HepG2 (cell line): Measurements from ENCODE around the gene SIAH1. TPM values are rescaled to one million over a fixed set of nuclear protein-coding genes. Genes with fewer than 3 reads are reported as not detected.

ENCODE experiments used
- ATAC-seq: fragments of 200-7000 bp; cut with Tn5 transposase; 3 replicates; pipeline ENCODE4 v1.9.1; 2020; ENCODE audit warnings: mild to moderate bottlenecking, moderate library complexity
- BruUV-seq: library from RNA; stranded (reverse); fragments of 400-500 nt; replicated peaks from 2 replicates; lab custom pipeline; 2021; lab: Mats Ljungman, UMichigan
- CTCF ChIA-PET: fragments of 300-600 bp; formaldehyde crosslinking; extraction: SDS; loops from one replicate; lab custom pipeline; 2021; ENCODE audit warnings: low total read pairs, inconsistent platforms, low intra/inter-chr PET ratio; lab: Yijun Ruan, JAX
- POLR2A ChIA-PET: fragments of 350-600 bp; sonication (Branson Sonifier 250); formaldehyde crosslinking; loops from one replicate; lab custom pipeline; 2020; ENCODE audit warnings: antibody characterized with exemption, inconsistent platforms; lab: Yijun Ruan, JAX
- DNase-seq: peaks from one replicate; pipeline ENCODE4 v3.0.0-alpha.2; 2015; ENCODE audit warnings: low spot score
- FAIRE-seq: peaks from 3 replicates; lab custom pipeline; 2011; peaks lifted over from hg19 to GRCh38; lab: Jason Lieb, UNC
- H2AFZ ChIP-seq: one replicate; pipeline ENCODE4 v1.6.1; 2011; ENCODE audit warnings: low read length, inconsistent platforms
- H3K27ac ChIP-seq: fragments of 300-600 bp; 3 replicates; pipeline ENCODE4 v1.8.0; 2011; ENCODE audit warnings: mixed run types, mild to moderate bottlenecking, mixed read lengths, low read length, inconsistent platforms; ENCODE audit not compliant: insufficient read depth; ENCODE audit errors: extremely low read length
- H3K27me3 ChIP-seq, 2 experiments: fragments of 200-600 bp in 1 of 2; 2 replicates in 1 of 2; 3 replicates in 1 of 2; pipeline versions ENCODE4 v1.6.0 to v1.8.0; 2011; ENCODE audit warnings: low read length in 2 of 2, mild to moderate bottlenecking in 2 of 2, moderate library complexity in 2 of 2, inconsistent platforms in 1 of 2; ENCODE audit not compliant: insufficient read depth in 2 of 2, control insufficient read depth in 1 of 2
- H3K36me3 ChIP-seq, 2 experiments: fragments of 200-600 bp in 1 of 2; replicated peaks in 1 of 2; 2 replicates in 1 of 2; 3 replicates in 1 of 2; pipeline versions ENCODE4 v1.5.1 to v1.8.0; 2011; ENCODE audit warnings: low read length in 2 of 2, inconsistent platforms in 1 of 2; ENCODE audit not compliant: insufficient read depth in 2 of 2, control insufficient read depth in 1 of 2
- H3K4me1 ChIP-seq: 2 replicates; pipeline ENCODE4 v1.5.1; 2012; ENCODE audit warnings: low read length, inconsistent platforms; ENCODE audit not compliant: insufficient read depth
- H3K4me2 ChIP-seq: 2 replicates; pipeline ENCODE4 v1.6.0; 2011; ENCODE audit warnings: low read depth, low read length, inconsistent platforms
- H3K4me3 ChIP-seq, 3 experiments: fragments of 200-600 bp in 1 of 3; sonication (generic), shearing (Covaris generic) in 1 of 3; replicated peaks in 1 of 3; 2 replicates each; pipeline ENCODE4 v1.5.1; 2011 to 2016; ENCODE audit warnings: low read length in 3 of 3, inconsistent platforms in 2 of 3, low read depth in 2 of 3, mild to moderate bottlenecking in 2 of 3, control low read depth in 1 of 3, mixed read lengths in 1 of 3; ENCODE audit not compliant: insufficient read depth in 1 of 3
- H3K79me2 ChIP-seq: one replicate; pipeline ENCODE4 v1.6.1; 2011; ENCODE audit warnings: low read length, inconsistent platforms; ENCODE audit not compliant: insufficient read depth
- H3K9ac ChIP-seq: 2 replicates; pipeline ENCODE4 v1.6.0; 2011; ENCODE audit warnings: mild to moderate bottlenecking, low read depth, low read length, inconsistent platforms; ENCODE audit not compliant: insufficient read depth
- H3K9me3 ChIP-seq: 2 replicates; pipeline ENCODE4 v1.5.1; 2012; ENCODE audit warnings: mild to moderate bottlenecking, low read length
- H4K20me1 ChIP-seq: 2 replicates; pipeline ENCODE4 v1.6.0; 2011; ENCODE audit warnings: inconsistent platforms, mild to moderate bottlenecking, low read length, moderate library complexity; ENCODE audit not compliant: insufficient read depth
- ATF7 ChIP-seq, 2 experiments: fragments of 450-650 bp in 1 of 2; sonication (generic) in 1 of 2; formaldehyde crosslinking in 1 of 2; IDR thresholded peaks; 2 replicates each; pipeline versions ENCODE4 v1.4.0 to v1.6.1; 2016 to 2020; ENCODE audit warnings: antibody characterized with exemption in 1 of 2, mild to moderate bottlenecking in 1 of 2, missing genetic modification reagents in 1 of 2
- CBX5 ChIP-seq: sonication (generic); formaldehyde crosslinking; IDR thresholded peaks from 2 replicates; pipeline ENCODE4 v1.4.0; 2020; ENCODE audit warnings: missing genetic modification reagents, borderline replicate concordance
- DNMT3B ChIP-seq: conservative IDR thresholded peaks from 2 replicates; pipeline ENCODE4 v1.6.1; 2016; ENCODE audit warnings: missing biosample characterization, control low read depth
- FUBP1 ChIP-seq: sonication (generic); formaldehyde crosslinking; IDR thresholded peaks from 2 replicates; pipeline ENCODE4 v1.5.1; 2020; ENCODE audit warnings: missing genetic modification reagents, mild to moderate bottlenecking, borderline replicate concordance
- GLI4 ChIP-seq: sonication (generic); formaldehyde crosslinking; IDR thresholded peaks from 2 replicates; pipeline ENCODE4 v1.5.1; 2020; ENCODE audit warnings: missing genetic modification reagents, mild to moderate bottlenecking, moderate library complexity, borderline replicate concordance
- KDM4B ChIP-seq: sonication (generic); formaldehyde crosslinking; IDR thresholded peaks from 2 replicates; pipeline ENCODE4 v1.4.0; 2020; ENCODE audit warnings: missing genetic modification reagents
- KDM5A ChIP-seq: fragments of 200-600 bp; sonication (generic); IDR thresholded peaks from 2 replicates; pipeline ENCODE4 v1.7.0; 2018; ENCODE audit warnings: antibody characterized with exemption, mild to moderate bottlenecking, low read length, borderline replicate concordance
- NR2F2 ChIP-seq: IDR thresholded peaks from 2 replicates; pipeline ENCODE4 v1.6.1; 2012; ENCODE audit warnings: low read depth, inconsistent platforms, borderline replicate concordance
- RBFOX2 ChIP-seq: fragments of 200-400 bp; formaldehyde crosslinking; IDR thresholded peaks from 2 replicates; pipeline ENCODE4 v1.6.1; 2017; ENCODE audit warnings: low read depth, mild to moderate bottlenecking, low read length
- SMC3 ChIP-seq: IDR thresholded peaks from 2 replicates; pipeline ENCODE4 v1.6.1; 2011; ENCODE audit warnings: low read length, improper control_type of control experiment
- THAP11 ChIP-seq: IDR thresholded peaks from 2 replicates; pipeline ENCODE4 v1.6.1; 2016; ENCODE audit warnings: missing biosample characterization, missing genetic modification reagents
- ZBTB34 ChIP-seq: sonication (generic); formaldehyde crosslinking; IDR thresholded peaks from 2 replicates; pipeline ENCODE4 v1.8.0; 2022; ENCODE audit warnings: mild to moderate bottlenecking, missing genetic modification reagents
- ZNF101 ChIP-seq: sonication (generic); formaldehyde crosslinking; IDR thresholded peaks from 2 replicates; pipeline ENCODE4 v1.4.0; 2020; ENCODE audit warnings: mild to moderate bottlenecking, low read depth, missing genetic modification reagents, borderline replicate concordance
- ZNF121 ChIP-seq: sonication (generic); formaldehyde crosslinking; IDR thresholded peaks from 2 replicates; pipeline ENCODE4 v1.5.0; 2020; ENCODE audit warnings: mild to moderate bottlenecking, missing genetic modification reagents
- ZNF276 ChIP-seq: sonication (generic); formaldehyde crosslinking; IDR thresholded peaks from 2 replicates; pipeline ENCODE4 v1.4.0; 2020; ENCODE audit warnings: mild to moderate bottlenecking, low read depth, missing genetic modification reagents
- ZNF780A ChIP-seq: sonication (generic); formaldehyde crosslinking; IDR thresholded peaks from 2 replicates; pipeline ENCODE4 v1.8.0; 2022; ENCODE audit warnings: mild to moderate bottlenecking, missing genetic modification reagents, moderate library complexity
- ZNF788 ChIP-seq: sonication (generic); formaldehyde crosslinking; IDR thresholded peaks from 2 replicates; pipeline ENCODE4 v1.5.0; 2020; ENCODE audit warnings: mild to moderate bottlenecking, missing genetic modification reagents, borderline replicate concordance
- ZNF839 ChIP-seq: sonication (generic); formaldehyde crosslinking; IDR thresholded peaks from 2 replicates; pipeline ENCODE4 v1.4.0; 2020; ENCODE audit warnings: missing genetic modification reagents, mild to moderate bottlenecking, borderline replicate concordance
- WGBS: methylation state at CpG from one replicate; pipeline ENCODE4 v1.1.6; 2017; ENCODE audit warnings: low lambda C conversion rate; 5-methylcytosine and 5-hydroxymethylcytosine counted together
- in situ Hi-C: cut with HindIII; loops from 2 replicates; pipeline ENCODE4 v1.10.0; 2017; ENCODE audit warnings: low pct_unique_long_range_greater_than_20kb; ENCODE audit not compliant: extremely low pct_ligation_motif_present
- intact Hi-C: fragments of 100-400 bp; cut with micrococcal nuclease; formaldehyde crosslinking; loops from one replicate; pipeline ENCODE4 v1.10.0; 2022; ENCODE audit not compliant: unreplicated experiment
- polyA plus RNA-seq, 8 experiments: library from polyadenylated mRNA; depleted of rRNA in 3 of 8; stranded (reverse) in 7 of 8; unstranded in 1 of 8; fragments of >200 nt; fragmentation: Illumina TruSeq in 4 of 8; extraction: Trizol in 4 of 8; gene quantifications; 2 replicates each; pipeline versions ENCODE4 v1.2.1 to v1.2.3, GENCODE V29; 2011 to 2016; ENCODE audit warnings: low read depth in 4 of 8, missing spikeins in 1 of 8, mixed read lengths in 1 of 8; ENCODE audit not compliant: insufficient read depth in 1 of 8
- total RNA-seq, 5 experiments: library from RNA; depleted of rRNA; stranded (reverse); fragments of >200 nt; fragmentation: Illumina TruSeq; extraction: Trizol; gene quantifications; 2 replicates each; pipeline ENCODE4 v1.2.3, GENCODE V29; 2016; ENCODE audit warnings: low read depth in 1 of 5

SIAH1 gene
- total and polyA plus RNA-seq, 2 of the 13 experiments (the other 11 are each of a cell fraction or from before 2014, with no cell fraction given): 16.0 to 28.6 TPM

- TF ChIP-seq GLI4 (no peak), KDM5A (no peak), ZNF101 (CRISPR knock-in tag) (no peak), NR2F2 (no peak), THAP11 (CRISPR knock-in tag) (0 out of 2 replicates have a peak, but pooled peaks have one; percentile 4), SMC3 (no peak), ZNF780A (CRISPR knock-in tag) (no peak)
Measured at GRCh38 chr16:48383009-48383876, 2.0 kb downstream of the SIAH1 start (continued).

GRCh38 chr16:48382131-48382530 lies 3.1 kb downstream of the SIAH1 start:
- Histone ChIP-seq H3K4me3 (no peak overlapping the region), H3K9ac (no peak overlapping the region), H3K4me1 (peaks cover 73% of the 10 kb centered on the region), H3K36me3 (no peaks in the 10 kb centered on the region), H3K27me3 (no peaks in the 10 kb centered on the region; a peak in 2 of 5 replicates), H2AFZ (no peak overlapping the region), H3K27ac (no peak overlapping the region), H3K79me2 (peaks cover 72% of the 10 kb centered on the region), H3K9me3 (no peaks in the 10 kb centered on the region), H3K4me2 (0 out of 2 replicates have a peak overlapping the region, but pooled peaks have one; percentile 80), H4K20me1 (peaks cover 66% of the 10 kb centered on the region)
- CTCF ChIA-PET: no interaction called here
- in situ Hi-C loops (no loop called here), intact Hi-C loops (no loop called here)
- no TSS peak for BruUV-seq
- no peak for DNase-seq
- POLR2A ChIA-PET: interaction anchor here (4.6 kb wide), 1 partner anchor 17 kb away, joined by 80 read pairs; no protein-coding TSS in a partner anchor
- FAIRE-seq: no peak
- WGBS: 95% methylated on average over 4 of the region's 4 CpGs
- ATAC-seq: no peak
- TF ChIP-seq ZNF788 (CRISPR knock-in tag) (no peak), RBFOX2 (peak; percentile 48), DNMT3B (CRISPR knock-in tag) (no peak), ZNF121 (CRISPR knock-in tag) (peak; percentile 91), CBX5 (CRISPR knock-in tag) (no peak), ZNF276 (CRISPR knock-in tag) (no peak), ATF7 (IDR thresholded peaks at IDR 0.05) (peak; percentile 75), ATF7 (CRISPR knock-in tag; IDR thresholded peaks at IDR 0.05) (no peak), FUBP1 (no peak), ZBTB34 (no peak), ZNF839 (CRISPR knock-in tag) (no peak), KDM4B (no peak)
